ENCODE data around the gene SMURF2.
"Not testable (repeated sequence)": the region's sequence is repeated elsewhere in the genome, so short reads cannot be mapped to it uniquely, and the experiment has no call there.

SMURF2 gene

DNA sequence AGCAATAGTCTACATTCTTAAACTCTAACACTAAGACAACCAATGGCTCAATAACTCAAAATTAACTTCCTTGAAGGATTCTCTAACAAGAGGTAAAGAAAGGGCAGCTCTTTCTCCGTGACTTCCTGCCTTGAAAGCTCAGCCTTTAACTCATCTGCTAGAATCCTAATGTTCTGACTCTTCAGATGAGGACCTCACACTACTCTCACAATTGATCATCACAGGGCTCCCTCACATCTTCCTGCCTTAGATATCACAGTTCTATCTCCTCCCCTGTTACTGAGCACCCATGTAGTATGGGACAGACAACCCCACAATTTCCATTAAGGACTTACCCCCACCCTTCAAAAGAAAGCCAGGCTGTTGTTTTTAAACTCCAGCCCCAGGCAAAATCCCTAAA lies 33.5 kb downstream of the SMURF2 start:
- DNase-seq = no peak

DNA sequence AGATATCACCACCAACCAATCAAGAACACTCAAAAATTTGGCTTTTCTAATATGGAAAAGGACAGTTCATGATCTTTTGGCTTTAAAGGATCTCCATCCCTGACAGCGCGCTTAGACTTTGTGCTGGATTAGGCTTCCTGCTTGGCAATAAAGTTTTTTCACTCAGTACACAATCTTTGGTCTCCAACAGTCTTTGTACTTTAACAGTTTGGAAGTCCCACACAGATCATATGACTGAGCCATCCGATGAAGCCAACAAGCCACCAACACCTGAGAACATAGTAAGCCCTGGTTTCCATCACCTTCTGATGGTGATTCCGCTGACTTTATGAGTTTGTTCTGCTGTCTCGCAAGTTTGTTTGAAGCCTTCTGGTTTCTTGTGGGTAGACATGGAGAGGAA lies 34.3 kb downstream of the SMURF2 start:
- no peak for DNase-seq

DNA sequence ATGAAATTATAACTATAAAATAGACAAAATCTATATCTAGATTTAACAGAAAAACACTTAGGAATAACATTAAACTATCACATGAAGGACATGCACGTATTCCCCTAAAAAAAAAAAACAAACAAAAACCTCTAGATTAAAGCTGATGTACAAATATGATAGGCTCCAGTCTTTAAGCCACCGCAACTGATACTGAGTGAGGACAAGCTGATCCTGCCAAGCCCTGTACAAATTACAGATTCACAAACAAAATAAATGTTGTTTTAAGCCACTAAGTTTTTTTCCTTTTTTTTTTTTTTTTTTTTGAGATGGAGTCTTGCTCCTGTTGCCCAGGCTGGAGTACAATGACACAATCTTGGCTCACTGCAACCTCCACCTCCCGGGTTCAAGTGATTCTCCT lies 35.3 kb downstream of the SMURF2 start:
- DNase-seq = no peak

DNA sequence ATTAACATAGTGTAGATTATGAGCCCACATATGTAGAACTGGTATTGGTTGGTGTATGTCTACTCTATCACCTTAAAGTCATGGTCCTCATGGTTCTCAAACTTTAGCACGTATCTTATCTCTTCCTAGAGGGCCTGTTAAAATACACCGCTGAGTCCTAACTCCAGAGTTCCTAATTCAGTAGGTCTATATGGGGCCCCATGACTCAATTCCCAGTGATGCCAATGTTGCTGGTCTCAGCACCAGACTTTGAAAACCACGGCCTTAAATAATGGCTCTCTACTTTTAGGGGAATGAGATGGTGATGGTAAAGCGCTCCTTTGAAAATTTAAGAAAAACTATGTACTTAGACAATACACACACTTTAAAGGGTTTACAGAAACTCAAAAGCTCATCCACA lies 36.6 kb downstream of the SMURF2 start:
- no peak for DNase-seq

DNA sequence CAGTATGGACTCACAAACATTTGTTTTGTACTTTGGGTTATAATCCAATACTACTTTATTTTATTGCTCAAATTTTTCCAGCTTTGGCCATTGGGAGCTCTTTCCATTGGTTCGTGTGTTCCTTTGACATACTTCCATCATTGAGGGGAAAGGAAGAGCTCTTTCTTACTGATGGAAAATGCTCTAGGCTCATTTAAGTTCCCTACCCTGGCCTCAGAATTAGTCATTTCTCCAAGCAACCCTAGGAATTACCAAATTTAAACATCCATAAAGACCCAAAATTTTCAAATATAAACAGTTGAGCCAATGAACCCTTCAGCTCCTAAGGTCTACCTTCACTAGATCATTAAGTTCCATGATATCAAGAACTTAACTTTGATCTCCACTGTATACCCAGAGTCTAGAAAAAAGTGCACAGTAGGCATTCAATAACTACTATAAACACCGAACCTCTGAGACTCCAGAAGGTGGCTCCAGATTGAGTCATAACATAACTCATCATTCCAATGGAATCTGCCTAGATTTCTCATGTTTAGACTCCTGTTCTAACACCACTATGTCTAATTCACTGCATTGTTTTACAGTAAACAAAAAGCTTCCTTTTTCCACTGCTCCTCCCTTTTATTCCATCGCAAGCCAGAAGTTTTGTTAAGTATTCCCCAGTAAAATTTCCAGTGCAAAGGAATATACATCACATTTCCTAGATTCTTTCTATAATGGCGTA lies 39.0 kb downstream of the SMURF2 start:
- DNase-seq = no peak

DNA sequence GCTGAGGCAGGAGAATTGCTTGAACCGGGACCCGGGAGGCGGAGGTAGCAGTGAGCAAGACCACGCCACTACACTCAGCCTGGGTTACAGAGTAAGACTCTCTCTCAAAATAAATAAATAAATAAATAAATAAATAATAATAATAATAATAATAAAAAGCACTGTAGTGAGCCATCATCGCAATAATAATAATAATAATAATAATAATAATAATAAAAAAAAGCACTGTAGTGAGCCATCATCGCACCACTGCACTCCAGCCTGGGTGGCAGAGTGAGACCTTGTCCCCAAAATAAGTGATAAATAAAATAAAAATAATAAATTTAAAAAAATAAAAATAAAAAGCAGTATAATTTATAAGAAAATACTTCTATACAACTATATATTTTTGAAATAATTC lies 40.3 kb downstream of the SMURF2 start:
- DNase-seq = no peak

DNA sequence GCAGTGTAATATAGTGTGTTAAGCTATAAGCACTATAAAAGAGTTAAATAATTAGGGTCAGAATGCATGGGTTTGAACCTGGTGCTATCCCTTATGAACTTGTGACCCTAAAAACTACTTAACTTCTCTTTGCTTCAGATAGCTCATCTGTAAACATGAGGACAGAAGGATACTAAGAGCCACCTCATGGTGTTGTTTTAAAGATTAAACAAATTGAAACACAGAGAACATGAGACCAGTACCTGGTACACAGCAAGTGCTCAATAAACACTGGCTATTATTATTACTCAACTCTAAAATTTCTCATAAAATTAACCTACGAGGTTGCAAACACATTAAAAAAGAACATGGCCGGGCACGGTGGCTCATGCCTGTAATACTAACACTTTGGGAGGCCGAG lies 43.3 kb downstream of the SMURF2 start:
- no peak for DNase-seq

DNA sequence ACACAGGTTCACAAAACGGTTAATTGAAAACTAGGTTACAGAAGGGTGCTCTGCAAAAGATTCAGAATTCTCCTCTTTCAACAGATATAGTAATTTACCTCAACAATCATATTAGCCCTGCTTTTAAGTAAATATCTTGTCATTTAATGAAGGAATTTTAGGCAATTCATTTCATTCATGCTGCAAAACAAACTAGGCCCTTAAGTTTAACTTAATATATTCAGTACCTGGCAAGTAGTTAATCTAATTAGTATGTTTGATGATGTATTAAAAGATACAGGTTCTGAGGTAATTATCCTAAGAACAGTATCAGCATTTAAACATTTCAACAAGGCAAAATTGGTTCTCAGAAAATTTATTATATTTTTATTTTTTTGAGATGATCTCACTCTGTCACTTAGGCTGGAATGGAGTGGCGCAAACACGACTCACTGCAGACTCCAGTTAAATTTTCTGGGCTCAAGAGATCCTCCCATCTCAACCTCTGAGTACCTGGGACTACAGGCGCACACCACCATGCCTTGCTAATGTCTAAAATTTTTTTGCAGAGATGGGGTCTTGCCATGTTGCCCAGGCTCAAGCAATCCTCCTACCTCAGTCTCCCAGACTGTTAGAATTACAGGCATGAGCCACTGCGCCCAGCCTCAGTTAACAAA lies 44.9 kb downstream of the SMURF2 start:
- no peak for DNase-seq

DNA sequence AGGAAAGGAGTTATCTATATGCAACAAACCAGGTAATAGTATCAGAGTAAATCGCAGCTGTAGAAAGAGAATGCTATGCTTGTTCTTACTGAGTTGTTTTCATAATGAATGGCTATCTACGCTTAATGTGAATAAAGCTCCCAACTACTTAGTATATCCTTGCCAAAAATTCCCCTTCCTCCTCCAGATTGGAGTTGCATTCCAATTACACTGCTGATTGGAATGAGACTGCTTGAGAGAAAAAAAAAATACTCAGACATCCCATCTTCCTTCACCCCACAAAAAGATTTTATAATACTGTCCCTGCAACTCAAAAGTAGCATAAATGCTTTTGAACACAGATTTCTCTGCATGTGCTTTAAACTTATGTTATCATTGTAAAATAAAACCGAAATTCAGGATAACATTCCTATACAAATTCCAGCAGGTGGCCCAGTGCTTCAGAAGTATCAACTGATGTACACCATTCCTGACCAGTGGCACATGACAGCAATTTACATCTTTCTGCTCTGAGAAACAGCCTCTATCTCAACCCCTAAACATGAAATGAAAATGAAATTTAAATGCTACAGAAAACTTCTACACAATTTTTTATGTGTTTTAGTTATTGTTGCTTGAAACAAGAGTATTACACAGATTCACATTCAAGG lies 47.0 kb downstream of the SMURF2 start:
- DNase-seq = no peak

DNA sequence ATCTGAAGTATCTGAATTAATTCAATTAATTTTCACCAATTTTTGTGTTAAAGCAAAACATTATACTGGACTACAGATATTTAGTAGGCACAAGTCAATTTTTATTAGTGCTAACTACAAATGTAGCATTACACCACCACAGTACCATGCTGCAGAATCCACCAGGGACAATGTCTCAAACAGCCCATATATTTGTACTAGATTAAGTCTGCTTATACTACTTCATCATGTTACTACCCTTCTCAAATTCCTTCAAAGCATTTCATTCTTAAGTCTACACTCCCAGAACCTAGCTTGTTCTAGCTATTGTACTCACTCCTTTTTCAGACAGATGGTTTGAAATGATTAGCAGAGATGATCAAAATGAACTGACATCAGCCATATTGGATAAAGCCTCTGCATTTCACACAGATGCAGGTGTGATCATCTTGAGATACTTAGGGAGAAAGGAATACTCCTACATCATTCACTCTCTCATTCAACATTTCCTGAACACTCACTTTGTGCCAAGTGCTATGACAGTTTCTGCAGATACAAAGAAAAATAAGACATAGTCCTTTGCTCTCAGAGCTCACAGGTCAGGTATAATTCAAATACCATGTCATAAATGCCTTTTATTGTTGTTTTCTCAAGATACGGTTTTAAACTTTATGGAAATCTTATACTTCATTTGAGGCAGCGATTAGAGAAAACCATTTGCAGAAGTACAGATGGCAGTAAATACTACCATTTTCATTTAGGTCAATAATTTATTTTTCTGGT lies 47.7 kb downstream of the SMURF2 start:
- DNase-seq = no peak

DNA sequence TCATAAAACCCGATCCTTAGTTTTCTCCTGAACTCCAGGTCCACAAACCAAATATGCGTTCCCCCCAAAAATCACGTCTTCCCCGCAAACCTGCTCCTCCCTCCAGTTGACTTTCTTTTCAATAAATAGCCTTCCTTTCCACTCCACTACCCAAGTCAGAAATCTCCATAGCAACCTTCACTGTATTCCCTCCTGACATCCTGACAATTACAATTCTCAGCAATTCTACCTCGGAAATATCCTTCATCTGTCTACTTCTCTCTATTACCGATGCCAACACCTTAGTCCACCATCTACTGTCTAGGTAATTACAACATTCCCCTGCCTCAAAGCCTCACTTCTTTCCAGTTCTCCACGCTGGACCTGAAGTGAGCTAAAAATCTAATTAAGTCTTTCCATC lies 50.7 kb downstream of the SMURF2 start:
- no peak for DNase-seq

DNA sequence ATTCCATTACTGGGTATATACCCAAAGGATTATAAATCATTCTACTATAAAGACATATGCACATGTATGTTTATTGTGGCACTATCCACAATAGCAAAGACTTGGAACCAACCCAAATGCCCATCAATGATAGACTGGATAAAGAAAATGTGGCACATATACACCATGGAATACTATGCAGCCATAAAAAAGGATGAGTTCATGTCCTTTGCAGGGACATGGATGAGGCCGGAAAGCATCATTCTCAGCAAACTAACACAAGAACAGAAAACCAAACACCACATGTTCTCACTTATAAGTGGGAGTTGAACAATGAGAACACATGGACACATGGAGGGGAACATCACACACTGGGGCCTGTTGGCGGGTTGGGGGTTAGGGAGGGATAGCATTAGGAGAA lies 51.9 kb downstream of the SMURF2 start:
- DNase-seq = not testable (repeated sequence)

DNA sequence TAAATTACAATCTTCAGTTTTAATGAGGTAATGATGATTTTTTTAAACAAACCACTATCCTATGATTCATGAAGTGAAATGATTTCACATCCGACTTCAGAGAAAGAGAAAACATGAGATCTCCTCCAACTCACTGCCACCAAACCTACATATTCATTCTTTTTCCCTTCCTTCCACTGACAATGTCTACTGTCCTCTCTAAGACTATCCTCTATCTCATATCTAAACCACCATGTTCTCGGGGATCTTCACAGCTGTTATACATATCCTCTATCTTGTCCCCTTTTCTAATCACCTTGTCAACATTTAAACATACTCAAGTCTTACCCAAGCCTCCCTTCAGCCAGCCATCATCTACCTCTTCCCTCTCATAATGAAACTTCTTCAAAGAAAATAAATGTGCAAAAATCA lies 53.5 kb downstream of the SMURF2 start:
- DNase-seq = no peak

DNA sequence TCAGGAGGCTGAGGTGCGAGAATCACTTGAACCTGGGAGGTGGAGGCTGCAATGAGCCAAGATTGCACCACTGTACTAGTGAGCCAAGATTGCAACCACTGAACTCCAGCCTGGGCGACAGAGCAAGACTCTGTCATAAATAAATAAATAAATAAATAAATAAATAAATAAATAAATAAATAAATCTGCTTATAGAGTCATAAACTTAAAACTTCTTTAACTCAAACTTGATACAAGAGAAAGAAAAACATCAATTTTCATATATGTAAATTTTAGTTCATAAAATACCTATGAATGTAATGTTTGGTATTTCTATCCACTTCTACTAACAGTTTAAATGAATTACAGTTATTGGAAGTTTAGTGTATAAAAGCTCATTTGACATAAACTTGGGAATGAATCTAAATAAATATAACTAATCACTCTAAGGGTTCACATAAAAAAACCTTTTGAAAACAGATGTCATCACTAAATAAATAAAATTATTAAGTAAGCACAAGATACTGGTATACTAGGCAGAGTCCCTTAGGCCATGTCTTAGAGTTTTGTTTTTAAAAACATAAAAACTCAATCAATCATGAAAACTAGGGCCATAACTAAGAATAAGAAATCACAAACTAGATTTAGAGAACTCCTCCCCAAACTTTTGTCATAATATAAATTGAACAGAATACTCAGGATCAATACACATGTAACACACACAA lies 54.1 kb downstream of the SMURF2 start:
- no peak for DNase-seq

DNA sequence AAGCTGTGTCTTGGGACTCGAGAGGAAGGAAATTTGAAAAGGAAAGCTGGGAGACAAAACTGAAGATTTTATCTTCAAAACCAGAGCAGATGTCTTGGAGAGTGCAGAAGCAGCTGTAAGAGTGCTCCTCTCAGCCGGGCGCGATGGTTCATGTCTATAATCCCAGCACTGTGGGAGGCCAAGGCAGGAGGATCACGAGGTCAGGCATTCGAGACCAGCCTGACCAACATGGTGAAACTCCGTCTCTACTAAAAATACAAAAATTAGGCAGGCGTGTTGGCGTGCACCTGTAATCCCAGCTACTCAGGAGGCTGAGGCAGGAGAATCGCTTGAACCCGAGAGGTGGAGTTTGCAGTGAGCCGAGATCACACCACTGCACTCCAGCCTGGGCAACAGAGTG lies 57.6 kb downstream of the SMURF2 start:
- DNase-seq = not testable (repeated sequence)

DNA sequence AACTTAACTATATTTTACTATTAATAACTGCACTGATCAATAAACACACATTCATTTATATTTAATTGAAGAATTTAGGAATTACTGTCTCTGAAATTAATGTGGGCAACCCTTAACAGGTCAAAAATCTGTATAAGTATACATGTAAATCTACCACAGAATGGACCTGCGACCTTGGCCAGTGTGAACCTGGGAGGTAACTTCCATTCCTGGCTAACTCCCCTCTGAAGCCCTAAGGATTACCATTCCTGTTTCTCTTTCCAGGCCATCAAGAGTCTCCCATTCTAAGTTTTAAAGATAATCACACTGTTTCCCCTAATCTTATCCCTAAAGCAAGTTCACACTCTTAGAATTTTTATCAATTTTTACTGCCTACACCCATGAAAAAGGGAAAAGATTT lies 58.1 kb downstream of the SMURF2 start:
- DNase-seq = no peak

DNA sequence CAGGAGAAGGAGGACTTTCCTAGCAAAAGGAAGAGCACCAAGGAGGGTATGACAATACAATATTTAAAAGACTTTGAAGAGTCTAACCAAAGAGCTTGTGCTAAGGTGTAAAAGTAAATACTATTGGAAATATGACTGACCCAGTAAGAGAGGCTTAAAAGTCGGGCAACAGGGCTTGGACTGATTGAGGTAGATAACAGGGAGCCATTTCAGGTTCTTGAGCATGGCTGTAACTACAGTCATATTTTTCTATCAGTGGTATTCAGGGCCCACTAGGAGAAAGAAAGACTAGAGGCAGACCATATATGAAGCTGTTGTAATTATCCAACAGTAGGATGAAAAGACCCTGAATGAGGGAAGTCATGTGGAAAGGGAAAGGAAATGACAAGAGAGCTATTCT lies 62.3 kb downstream of the SMURF2 start:
- DNase-seq = no peak

DNA sequence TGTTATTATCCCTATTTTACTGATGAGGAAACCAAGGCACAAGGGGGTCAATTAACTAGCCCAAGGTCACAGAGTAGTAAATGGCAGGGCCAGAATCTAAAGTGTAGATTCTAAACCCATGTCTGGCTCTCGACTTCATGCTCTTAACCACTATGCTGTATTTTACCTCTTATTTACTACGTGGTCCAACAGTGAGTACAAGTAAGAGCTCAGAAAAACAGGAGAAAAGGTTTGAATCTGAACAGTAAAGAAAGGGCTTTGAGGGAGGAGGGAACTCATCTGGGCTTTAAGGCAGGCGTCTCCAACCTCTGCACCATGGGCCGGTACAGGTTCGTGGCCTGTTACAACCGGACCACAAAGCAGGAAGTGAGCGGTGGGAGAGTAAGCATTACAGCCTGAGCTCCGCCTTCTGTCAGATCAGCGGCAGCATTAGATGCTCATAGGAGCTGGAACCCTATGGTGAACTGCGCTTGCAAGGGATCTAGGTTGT lies 62.9 kb downstream of the SMURF2 start:
- DNase-seq = no peak

DNA sequence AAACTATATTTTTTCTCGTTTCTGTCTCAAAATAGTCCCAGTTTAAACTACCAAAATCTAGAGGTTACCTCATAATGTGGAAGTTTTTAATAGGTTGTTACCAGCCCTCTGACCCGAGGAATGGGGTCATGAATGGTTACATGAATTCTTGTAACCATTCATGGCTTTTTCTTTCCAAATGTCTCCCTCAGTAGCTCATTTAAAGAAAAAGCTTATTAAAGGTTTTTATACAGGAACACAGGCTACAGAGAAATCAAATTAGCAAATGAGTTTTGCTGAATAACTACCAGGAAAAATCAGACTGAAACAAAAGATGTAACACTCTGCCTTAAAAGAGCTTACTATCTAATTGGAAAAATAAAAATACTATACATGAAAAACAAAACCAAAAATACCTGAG lies 63.4 kb downstream of the SMURF2 start:
- DNase-seq = no peak

DNA sequence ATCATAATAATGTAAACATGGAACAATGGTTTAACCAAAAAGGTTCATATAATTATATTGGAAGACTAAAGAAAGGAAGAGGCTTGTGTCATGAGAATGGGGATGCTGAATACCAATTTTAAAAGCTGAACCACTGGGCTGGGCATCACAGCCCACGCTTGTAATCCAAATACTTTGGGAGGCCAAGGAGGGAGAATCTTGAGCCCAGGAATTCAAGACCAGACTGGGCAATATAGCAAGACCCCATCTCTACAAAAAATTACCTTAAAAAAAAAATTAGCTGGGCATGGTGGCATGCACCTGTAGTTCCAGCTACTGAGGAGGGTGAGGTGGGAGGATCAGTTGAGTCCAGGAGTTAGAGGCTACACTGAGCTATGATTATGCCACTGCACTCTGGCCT lies 65.1 kb downstream of the SMURF2 start:
- no peak for DNase-seq

DNA sequence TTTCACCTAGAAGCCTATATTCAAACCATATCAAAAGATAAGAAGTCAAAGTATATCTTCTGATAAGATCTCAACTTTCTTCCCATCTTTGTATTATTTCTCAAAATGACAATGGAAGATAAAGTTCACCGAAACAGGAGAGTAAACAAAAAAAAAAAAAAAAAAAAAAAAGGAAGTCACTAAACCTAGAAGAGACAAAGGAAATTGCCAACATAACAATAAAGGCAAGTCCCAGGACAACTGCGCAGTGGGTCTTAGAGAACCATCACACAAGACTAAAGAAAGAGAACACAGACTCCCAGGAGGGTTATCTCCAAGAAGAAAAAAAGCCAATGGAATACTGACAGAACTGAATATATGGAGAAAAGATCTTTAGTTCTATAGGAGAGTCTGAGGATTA lies 65.7 kb downstream of the SMURF2 start:
- no peak for DNase-seq

DNA sequence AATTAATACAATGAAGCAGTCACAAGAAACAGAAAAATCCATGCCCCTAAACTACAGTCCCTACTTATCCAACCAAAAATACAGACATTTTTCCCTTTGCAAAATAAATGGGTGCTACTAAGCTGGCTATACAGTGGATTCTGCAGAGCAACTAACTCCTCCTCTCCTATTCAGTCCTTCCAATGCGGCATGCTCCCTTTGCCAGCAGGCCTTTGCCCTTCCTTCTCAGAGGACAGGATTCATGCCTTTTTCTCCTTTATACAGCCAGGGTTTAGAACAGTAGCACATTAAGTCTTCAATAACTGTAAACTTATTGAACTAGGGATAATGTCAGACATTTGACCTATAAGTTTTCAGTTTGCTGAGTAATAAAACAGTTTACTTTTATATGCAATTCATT lies 70.2 kb downstream of the SMURF2 start:
- no peak for DNase-seq

DNA sequence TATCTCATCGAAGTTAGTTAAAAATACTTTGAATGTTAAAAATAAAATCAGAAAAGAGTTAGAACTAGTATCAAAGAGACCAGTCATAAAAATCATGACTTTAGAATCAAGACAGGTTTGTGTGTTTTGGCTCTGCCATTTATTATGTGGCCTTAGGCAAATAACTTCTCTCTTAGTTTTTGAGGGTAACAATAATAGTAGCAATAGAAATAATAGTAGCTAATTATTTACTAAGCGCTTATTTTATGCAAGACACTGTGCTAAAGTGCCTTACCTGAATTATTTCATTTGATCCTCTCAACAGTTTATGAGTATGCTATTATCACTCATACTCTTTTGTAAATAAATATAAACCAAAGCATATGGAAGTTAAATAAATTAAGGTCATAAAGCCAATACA lies 77.0 kb downstream of the SMURF2 start:
- DNase-seq = no peak
